ENCODE measurements around the gene CELSR2.

- no peak for TF ChIP-seq POLR2AphosphoS5 (IDR thresholded peaks at IDR 0.05; ENCODE audit: low read depth, low read length)
- TF ChIP-seq REST (IDR thresholded peaks at IDR 0.05; ENCODE audit: insufficient read depth in 1 of 2, low read depth in 2 of 2, low read length in 2 of 2): no peak
- no peak for TF ChIP-seq SIN3A (IDR thresholded peaks at IDR 0.05; ENCODE audit: borderline replicate concordance, insufficient read depth, low read length)
- TF ChIP-seq TAF1 (IDR thresholded peaks at IDR 0.05; ENCODE audit: borderline replicate concordance, insufficient read depth, low read length): no peak
- peak; percentile 14 for TF ChIP-seq FOXP2 (optimal IDR thresholded peaks at IDR 0.05; ENCODE audit: borderline replicate concordance, extremely low read depth, extremely low read length, insufficient read depth)
These were observed 3.8 kb downstream of the CELSR2 start for GRCh38 chr1:109252893-109253802.
